Measurements from ENCODE around the gene KRT7. TPM values are rescaled to one million over a fixed set of nuclear protein-coding genes. Genes with fewer than 3 reads are reported as not detected.

The KRT7 gene
- total RNA-seq, 1 donor = 1.4 TPM

DNA sequence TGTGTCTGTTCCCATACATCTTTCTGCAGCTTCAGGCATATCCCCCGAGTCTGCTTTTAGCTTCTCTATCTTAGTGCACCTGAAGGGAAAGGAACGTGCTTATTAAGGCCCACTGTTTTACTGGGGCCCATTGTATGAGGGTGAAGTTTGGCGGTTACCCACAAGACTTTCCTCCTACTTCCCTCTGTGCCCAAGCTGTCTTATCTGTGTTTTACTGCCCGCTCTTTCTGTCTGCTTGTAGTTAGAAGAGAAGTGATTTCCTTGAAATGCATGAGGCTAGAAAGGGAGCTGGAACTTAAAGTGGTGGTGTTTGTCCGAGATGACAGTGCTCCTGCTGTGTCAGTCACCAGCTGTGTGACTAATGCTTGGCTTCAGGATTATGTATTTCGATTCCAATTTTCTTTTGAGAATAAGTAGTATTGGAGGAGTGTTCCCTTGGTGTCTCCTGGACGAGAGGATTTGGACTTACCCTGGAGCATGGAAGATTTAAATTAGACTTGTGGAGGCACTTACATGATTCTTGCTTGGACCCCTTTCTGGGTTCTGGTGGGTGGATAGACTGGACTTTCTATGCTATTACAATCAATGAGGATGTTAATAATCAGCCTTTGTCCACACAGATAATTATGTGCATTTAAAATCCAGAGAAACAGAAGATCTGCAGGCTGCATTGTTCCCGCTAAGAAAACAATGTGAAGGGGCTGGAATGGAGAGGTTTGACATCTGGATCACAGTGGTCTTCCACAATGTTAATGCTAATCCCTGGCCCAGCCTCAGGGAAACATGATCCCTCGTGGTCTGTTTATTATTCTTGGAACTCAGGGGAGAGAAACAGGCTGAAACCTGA, 27.5 kb downstream of the KRT7 start:
- no peak overlapping the region for H3K4me3 ChIP-seq (ENCODE audit: low read depth, low read length)
- DNase-seq (ENCODE audit: low read depth) = peak; percentile 67
- TF ChIP-seq, protein P1, sequence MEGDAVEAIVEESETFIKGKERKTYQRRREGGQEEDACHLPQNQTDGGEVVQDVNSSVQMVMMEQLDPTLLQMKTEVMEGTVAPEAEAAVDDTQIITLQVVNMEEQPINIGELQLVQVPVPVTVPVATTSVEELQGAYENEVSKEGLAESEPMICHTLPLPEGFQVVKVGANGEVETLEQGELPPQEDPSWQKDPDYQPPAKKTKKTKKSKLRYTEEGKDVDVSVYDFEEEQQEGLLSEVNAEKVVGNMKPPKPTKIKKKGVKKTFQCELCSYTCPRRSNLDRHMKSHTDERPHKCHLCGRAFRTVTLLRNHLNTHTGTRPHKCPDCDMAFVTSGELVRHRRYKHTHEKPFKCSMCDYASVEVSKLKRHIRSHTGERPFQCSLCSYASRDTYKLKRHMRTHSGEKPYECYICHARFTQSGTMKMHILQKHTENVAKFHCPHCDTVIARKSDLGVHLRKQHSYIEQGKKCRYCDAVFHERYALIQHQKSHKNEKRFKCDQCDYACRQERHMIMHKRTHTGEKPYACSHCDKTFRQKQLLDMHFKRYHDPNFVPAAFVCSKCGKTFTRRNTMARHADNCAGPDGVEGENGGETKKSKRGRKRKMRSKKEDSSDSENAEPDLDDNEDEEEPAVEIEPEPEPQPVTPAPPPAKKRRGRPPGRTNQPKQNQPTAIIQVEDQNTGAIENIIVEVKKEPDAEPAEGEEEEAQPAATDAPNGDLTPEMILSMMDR (IDR thresholded peaks at IDR 0.05; ENCODE audit: insufficient read depth, low read length) = no peak

DNA sequence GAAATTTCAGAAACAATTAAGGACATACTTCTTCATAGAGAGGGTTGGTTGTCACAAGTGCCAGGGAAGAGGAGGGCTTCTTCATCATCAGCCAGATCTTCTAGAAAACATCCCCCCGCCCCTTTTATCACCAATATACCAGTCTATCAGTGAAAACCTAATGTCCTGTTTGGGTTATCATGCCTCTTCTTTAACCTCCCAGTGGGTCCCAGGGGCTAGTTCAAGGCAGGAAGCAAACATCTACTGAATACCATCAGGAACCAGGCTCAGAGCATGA, 28.1 kb downstream of the KRT7 start:
- DNase-seq (ENCODE audit: low read depth) = no peak
- no peak overlapping the region for H3K4me3 ChIP-seq (ENCODE audit: low read depth, low read length)
- TF ChIP-seq, protein P1 (IDR thresholded peaks at IDR 0.05; ENCODE audit: insufficient read depth, low read length) = no peak

- TF ChIP-seq, protein P1 (IDR thresholded peaks at IDR 0.05; ENCODE audit: insufficient read depth, low read length) = no peak
- no peak overlapping the region for H3K4me3 ChIP-seq (ENCODE audit: low read depth, low read length)
- no peak for DNase-seq (ENCODE audit: low read depth)
Observed at GRCh38 chr12:52262286-52262685, 29.2 kb downstream of the KRT7 start.

GRCh38 chr12:52263761-52264434, 30.9 kb downstream of the KRT7 start:
- TF ChIP-seq, protein P1 (IDR thresholded peaks at IDR 0.05; ENCODE audit: insufficient read depth, low read length) = no peak
- no peak overlapping the region for H3K4me3 ChIP-seq (ENCODE audit: low read depth, low read length)
- no peak for DNase-seq (ENCODE audit: low read depth)

- no peak for DNase-seq (ENCODE audit: low read depth)
- TF ChIP-seq, protein P1 (IDR thresholded peaks at IDR 0.05; ENCODE audit: insufficient read depth, low read length) = no peak
- H3K4me3 ChIP-seq (ENCODE audit: low read depth, low read length) = no peak overlapping the region
Observed at GRCh38 chr12:52264435-52264825, 31.4 kb downstream of the KRT7 start.

DNA sequence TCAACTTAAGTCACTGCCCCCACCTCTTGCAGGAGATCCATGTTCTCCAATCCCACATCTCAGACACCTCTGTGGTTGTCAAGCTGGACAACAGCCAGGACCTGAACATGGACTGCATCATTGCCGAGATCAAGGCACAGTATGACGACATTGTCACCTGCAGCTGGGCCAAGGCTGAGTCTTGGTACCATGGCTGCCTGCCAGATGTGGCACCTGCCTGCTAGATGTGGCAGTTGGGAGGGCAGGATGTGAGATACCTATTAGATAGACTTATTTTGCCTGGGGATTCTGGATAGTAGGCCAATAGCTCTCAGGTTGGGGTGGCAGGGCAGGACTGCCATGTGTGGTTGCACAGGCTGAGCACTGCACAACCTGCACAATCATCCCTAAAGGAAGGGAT, 33.5 kb downstream of the KRT7 start:
- TF ChIP-seq, protein P1 (IDR thresholded peaks at IDR 0.05; ENCODE audit: insufficient read depth, low read length) = no peak
- no peak overlapping the region for H3K4me3 ChIP-seq (ENCODE audit: low read depth, low read length)
- no peak for DNase-seq (ENCODE audit: low read depth)
